Stimulated activated CD4-positive, alpha-beta T cell treated with anti-CD3 and anti-CD28 coated beads, TNF-alpha, amount 100 ng/mL, for 4 hours (primary cell): Measurements from ENCODE around the gene AHSP.
"Not testable (repeated sequence)": the region's sequence is repeated elsewhere in the genome, so short reads cannot be mapped to it uniquely, and the experiment has no call there.

Experiments used
- DNase-seq, 3 experiments: peaks; one replicate each; pipeline ENCODE4 v3.0.0-alpha.2; 2020; ENCODE audit warnings: low read depth in 3 of 3

AHSP gene

DNA sequence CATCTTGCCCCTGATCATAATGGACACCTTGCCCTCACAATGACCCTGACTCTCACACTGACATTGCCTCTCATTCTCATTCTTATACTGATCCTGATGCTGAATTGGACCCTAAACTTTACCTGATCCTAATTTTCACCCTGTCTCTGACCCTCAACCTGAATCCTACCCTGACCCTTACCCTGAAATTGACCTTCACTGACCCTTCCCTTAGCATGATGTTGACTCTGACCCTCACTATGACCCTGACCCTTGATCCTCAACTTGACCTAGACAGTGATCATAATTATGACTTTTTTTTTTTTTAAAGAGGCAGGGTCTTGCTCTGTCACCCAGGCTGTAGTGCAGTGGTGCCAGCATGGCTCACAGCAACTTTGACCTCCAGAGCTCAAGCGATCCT is 3.4 kb downstream of the AHSP start:
- no peak for DNase-seq

GRCh38 chr16:31532120-31532519 is 4.4 kb downstream of the AHSP start:
- DNase-seq: no peak

- DNase-seq: no peak
Observed at GRCh38 chr16:31532896-31533295, 5.2 kb downstream of the AHSP start.

- DNase-seq: no peak
Observed at GRCh38 chr16:31535737-31536136, 8.0 kb downstream of the AHSP start.

DNA sequence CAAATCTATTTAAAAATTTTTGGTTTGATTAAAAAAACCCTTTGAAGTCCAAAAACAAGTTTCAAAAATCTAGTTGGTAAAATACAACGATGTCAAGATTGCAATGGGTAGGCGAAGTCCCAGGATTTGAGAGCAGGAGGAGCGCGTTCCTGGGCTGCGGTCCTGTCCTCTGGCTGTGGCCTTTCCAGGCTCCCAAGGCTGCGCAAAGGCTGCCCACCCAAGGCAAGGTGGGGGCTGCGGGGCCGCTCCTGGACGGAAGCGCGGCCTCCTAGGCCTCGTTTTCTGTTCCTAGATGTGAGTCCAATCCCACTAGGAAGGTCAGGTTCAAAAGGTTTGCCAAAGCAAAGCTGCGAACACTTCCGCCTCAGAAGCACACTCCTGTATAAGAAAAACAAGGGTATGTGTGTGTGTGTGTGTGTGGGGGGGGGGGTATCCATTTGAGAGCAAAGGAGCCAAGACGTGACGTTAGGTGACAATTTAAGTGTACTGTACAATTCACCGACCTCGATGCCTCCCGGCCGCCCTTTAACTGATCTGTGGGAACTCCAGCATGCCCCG is 9.2 kb downstream of the AHSP start:
- no peak for DNase-seq

GRCh38 chr16:31537362-31538242 is 9.9 kb downstream of the AHSP start:
- no peak for DNase-seq

DNA sequence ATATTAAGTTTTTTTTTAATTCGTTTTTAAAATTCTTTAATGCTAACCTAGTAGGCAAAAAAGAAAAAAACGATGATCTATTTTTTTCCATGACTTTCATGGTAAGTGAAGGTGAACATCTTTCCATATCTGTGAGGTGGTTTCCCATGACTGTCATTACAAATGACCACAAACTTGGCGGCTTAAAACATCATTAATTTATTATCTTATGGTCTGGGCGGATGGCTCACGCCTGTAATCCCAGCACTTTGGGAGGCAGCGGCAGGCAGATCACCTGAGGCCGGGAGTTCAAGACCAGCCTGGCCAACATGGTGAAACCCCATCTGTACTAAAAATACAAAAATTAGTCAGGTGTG is 10.5 kb downstream of the AHSP start:
- not testable (repeated sequence) for DNase-seq

DNA sequence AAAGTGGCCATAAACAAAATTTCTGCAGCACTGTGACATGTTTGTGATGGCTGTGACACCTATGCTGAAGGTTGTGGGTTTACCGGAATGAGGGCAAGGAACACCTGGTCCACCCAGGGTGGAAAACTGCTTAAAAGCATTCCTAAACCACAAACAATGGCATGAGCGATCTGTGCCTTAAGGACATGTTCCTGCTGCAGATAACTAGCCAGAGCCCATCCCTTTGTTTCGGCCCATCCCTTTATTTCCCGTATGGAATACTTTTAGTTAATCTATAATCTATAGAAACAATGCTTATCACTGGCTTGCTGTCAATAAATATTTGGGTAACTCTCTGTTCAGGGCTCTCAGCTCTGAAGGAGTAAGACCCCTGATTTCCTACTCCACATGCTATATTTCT is 12.1 kb downstream of the AHSP start:
- DNase-seq: not testable (repeated sequence)

GRCh38 chr16:31542763-31543162 is 15.1 kb downstream of the AHSP start:
- no peak for DNase-seq

DNA sequence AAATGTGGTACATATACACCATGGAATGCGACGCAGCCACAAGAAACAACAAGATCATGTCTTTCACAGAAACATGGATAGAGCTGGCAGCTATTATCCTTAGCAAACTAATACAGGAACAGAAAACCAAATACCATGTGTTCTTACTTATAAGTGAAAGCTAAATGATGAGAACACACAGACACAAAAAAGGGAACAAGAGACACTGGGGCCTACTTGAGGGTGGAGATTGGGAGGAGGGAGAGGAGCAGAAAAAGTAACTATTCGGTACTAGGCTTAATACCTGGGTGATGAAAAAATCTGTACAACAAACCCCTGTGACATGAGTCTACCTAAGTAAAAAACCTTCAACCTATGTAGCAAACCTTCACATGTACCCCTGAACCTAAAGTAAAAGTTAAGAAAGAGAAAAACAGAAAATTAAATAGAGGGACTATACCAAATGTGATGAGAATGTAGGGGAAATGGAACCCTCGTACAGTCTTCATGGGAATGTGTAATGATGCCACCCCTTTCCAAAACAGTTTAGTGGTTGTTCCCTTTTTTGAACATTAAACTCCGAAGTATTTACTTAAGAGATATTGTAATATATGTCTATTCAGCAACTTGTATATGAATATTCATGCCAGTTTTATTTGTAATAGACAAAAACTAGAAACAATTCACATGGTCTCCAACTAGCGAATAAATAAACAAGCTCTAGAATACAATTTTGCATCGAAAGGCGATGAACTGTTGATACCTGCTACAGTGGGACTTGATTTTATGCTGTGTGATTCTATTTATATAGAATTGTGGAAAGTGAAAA is 33.9 kb downstream of the AHSP start:
- no peak for DNase-seq

DNA sequence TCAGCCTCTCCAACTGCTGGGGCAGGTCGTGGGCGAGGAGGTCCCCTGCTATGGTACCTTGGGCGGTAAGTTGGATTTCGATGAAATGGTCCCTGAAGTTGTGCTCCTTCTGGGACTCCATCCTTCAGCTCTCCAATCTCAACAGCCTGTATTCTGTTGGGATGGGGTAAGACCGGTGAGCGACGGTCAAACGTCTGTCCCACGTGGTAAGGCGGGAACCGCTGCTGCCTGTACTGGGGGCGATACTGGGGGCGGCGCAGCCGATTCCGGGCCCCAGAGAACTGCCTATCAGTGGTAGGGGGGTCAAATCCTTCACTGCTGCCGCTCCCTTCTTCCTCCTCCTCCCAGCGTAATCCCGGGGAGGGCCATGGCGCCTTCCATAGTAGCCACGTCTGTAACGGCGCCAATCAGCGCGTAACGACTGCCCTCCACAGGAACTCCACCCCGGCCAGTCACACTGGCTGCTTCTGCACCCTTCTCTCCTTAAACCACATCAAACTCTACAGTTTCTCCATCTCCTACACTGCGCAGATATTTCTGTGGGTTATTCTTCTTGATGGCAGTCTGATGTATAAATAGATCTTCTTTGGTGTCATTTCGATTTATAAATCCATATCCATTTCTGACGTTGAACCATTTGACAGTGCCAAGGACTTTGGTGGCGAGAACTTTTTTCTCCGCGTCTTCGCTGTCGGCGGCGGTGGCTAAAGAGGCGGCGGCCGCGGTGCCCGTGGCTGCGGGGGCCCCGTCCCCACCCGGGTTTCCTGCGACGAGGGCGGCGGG is 41.1 kb downstream of the AHSP start:
- no peak for DNase-seq

GRCh38 chr16:31569360-31569717 is 41.6 kb downstream of the AHSP start:
- DNase-seq: no peak

- DNase-seq: no peak
Observed at GRCh38 chr16:31572821-31573220, 45.1 kb downstream of the AHSP start.

DNA sequence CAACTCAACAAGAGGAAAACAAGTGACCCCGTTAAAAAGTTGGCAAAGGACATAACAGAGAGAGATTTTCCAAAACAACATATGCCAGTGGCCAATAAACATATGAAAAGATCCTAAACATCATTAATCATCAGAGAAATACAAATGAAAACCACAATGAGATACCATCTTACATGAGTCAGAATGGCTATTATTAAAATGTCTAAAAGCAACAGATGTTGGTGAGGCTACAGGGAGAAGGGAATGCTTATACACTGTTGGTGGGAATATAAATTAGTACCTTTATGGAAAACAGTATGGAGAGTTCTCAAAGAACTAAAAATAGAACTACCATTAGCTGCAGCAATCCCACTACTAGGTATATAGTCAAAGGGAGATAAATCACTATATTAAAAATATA is 46.5 kb downstream of the AHSP start:
- not testable (repeated sequence) for DNase-seq

DNA sequence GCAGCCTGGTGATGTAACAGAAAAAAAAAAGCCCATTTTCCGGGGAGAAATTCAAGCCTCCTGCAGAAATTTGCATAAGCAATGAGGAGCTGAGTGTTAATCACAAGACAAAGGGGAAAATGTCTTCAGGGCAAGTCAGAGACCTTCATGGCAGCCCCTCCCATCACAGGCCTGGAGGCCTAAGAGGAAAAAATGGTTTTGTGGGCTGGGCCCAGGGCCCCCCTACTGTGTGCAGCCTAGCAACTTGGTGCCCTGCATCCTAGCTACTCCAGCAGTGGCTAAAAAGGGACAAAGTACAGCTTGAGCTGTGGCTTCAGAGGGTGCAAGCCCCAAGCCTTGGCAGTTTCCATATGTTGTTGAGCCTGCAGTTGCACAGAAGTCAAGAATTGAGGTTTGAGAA is 49.7 kb downstream of the AHSP start:
- no peak for DNase-seq
